GM12878 (cell line): Measurements from ENCODE around the gene PLEKHH2. TPM values are rescaled to one million over a fixed set of nuclear protein-coding genes. Genes with fewer than 3 reads are reported as not detected.

Experiments used
- ATAC-seq: fragments of 200-7000 bp; cut with Tn5 transposase; 3 replicates; pipeline ENCODE4 v1.9.1; 2020; ENCODE audit warnings: mild to moderate bottlenecking, moderate library complexity
- BruUV-seq: library from RNA; stranded (reverse); fragments of 400-500 nt; replicated peaks from 2 replicates; lab custom pipeline; 2021; lab: Mats Ljungman, UMichigan
- CTCF ChIA-PET: fragments of 300-600 bp; sonication (Branson Sonifier 250); formaldehyde crosslinking; extraction: SDS; loops from one replicate; lab custom pipeline; 2021; ENCODE audit warnings: inconsistent platforms; lab: Yijun Ruan, JAX
- POLR2A ChIA-PET: fragments of 350-600 bp; formaldehyde crosslinking; extraction: SDS; loops from one replicate; lab custom pipeline; 2021; ENCODE audit warnings: inconsistent platforms; lab: Charles Lee
- RAD21 ChIA-PET: fragments of 300-600 bp; sonication (Branson Sonifier 250); formaldehyde crosslinking; loops from one replicate; lab custom pipeline; 2023; ENCODE audit warnings: antibody characterized with exemption; ENCODE audit not compliant: unreplicated experiment; lab: Charles Lee
- SMC1A ChIA-PET: fragments of 300-600 bp; sonication (Branson Sonifier 250); formaldehyde crosslinking; loops from one replicate; lab custom pipeline; 2023; ENCODE audit not compliant: unreplicated experiment, uncharacterized antibody; lab: Charles Lee
- DNase-seq: peaks from one replicate; pipeline ENCODE4 v3.0.0-alpha.2; 2011; ENCODE audit warnings: low read depth, low spot score
- FAIRE-seq: peaks from 3 replicates; lab custom pipeline; 2011; peaks lifted over from hg19 to GRCh38; lab: Jason Lieb, UNC
- H2AFZ ChIP-seq: 2 replicates; pipeline ENCODE4 v1.6.0; 2011; ENCODE audit warnings: low read depth, low read length, control low read depth; ENCODE audit not compliant: control insufficient read depth
- H3K27ac ChIP-seq: 2 replicates; pipeline ENCODE4 v1.5.1; 2011; ENCODE audit warnings: control low read depth; ENCODE audit not compliant: control insufficient read depth, insufficient read depth
- H3K27me3 ChIP-seq, 2 experiments: replicated peaks in 1 of 2; 2 replicates each; pipeline versions ENCODE4 v1.6.0 to v1.6.1; 2011; ENCODE audit warnings: low read length in 1 of 2; ENCODE audit not compliant: control insufficient read depth in 2 of 2, insufficient read depth in 2 of 2
- H3K36me3 ChIP-seq, 2 experiments: 2 replicates each; pipeline ENCODE4 v1.5.1; 2011; ENCODE audit warnings: low read length in 1 of 2; ENCODE audit not compliant: control insufficient read depth in 2 of 2, insufficient read depth in 2 of 2
- H3K4me1 ChIP-seq: 2 replicates; pipeline ENCODE4 v1.6.1; 2011; ENCODE audit warnings: mild to moderate bottlenecking, low read length, moderate library complexity, mixed read lengths; ENCODE audit not compliant: control insufficient read depth, insufficient read depth
- H3K4me2 ChIP-seq: 2 replicates; pipeline ENCODE4 v1.6.0; 2011; ENCODE audit warnings: control low read depth; ENCODE audit not compliant: control insufficient read depth, insufficient read depth
- H3K4me3 ChIP-seq: fragments of 200-600 bp; sonication (generic); 2 replicates; pipeline ENCODE4 v1.5.1; 2016
- H3K79me2 ChIP-seq: 2 replicates; pipeline ENCODE4 v1.6.0; 2011; ENCODE audit warnings: low read length; ENCODE audit not compliant: control insufficient read depth, insufficient read depth
- H3K9ac ChIP-seq: 2 replicates; pipeline ENCODE4 v1.8.0; 2011; ENCODE audit warnings: low read length, control low read depth, mixed read lengths; ENCODE audit not compliant: control insufficient read depth, insufficient read depth
- H3K9me3 ChIP-seq: replicated peaks from 3 replicates; pipeline ENCODE4 v1.5.1; 2011; ENCODE audit warnings: mild to moderate bottlenecking, low read length; ENCODE audit not compliant: control insufficient read depth, insufficient read depth
- H4K20me1 ChIP-seq: 2 replicates; pipeline ENCODE4 v1.6.0; 2011; ENCODE audit not compliant: control insufficient read depth, insufficient read depth
- CBX3 ChIP-seq: fragments of 200-600 bp; sonication (generic); IDR thresholded peaks from 2 replicates; pipeline ENCODE4 v1.6.1; 2016; ENCODE audit warnings: low read depth, borderline replicate concordance
- ETV6 ChIP-seq, 2 experiments: fragments of 450-650 bp in 1 of 2; IDR thresholded peaks in 1 of 2; conservative IDR thresholded peaks in 1 of 2; 2 replicates each; pipeline ENCODE4 v1.6.1; 2014; ENCODE audit warnings: antibody characterized with exemption in 1 of 2, borderline replicate concordance in 1 of 2, low read depth in 1 of 2, mild to moderate bottlenecking in 1 of 2, moderate library complexity in 1 of 2
- NFYB ChIP-seq: IDR thresholded peaks from 2 replicates; pipeline ENCODE4 v1.6.1; 2011; ENCODE audit warnings: low read depth, mild to moderate bottlenecking, low read length, improper control_type of control experiment, moderate library complexity; ENCODE audit not compliant: insufficient read depth
- POLR2AphosphoS5 ChIP-seq: IDR thresholded peaks from 2 replicates; pipeline ENCODE4 v1.6.1; 2011; ENCODE audit warnings: mild to moderate bottlenecking, low read length, inconsistent platforms
- RELA ChIP-seq: fragments of 450-650 bp; IDR thresholded peaks from 2 replicates; pipeline ENCODE4 v1.8.0; 2014; ENCODE audit warnings: borderline replicate concordance; ENCODE audit not compliant: partially characterized antibody
- WGBS: methylation state at CpG from one replicate; pipeline ENCODE4 v1.1.6; 2016; ENCODE audit warnings: low lambda C conversion rate; ENCODE audit not compliant: insufficient replicate concordance, insufficient coverage; ENCODE audit errors: missing lambda C conversion rate; 5-methylcytosine and 5-hydroxymethylcytosine counted together
- in situ Hi-C: fragments of 300-500 bp; cut with MboI; formaldehyde crosslinking; loops from 9 replicates; pipeline ENCODE4 v1.14.3; 2018; ENCODE audit warnings: mixed read lengths
- intact Hi-C: fragments of 100-400 bp; cut with micrococcal nuclease; formaldehyde crosslinking; loops from one replicate; pipeline ENCODE4 v1.14.2; 2022; ENCODE audit not compliant: unreplicated experiment
- polyA plus RNA-seq, 11 experiments: library from polyadenylated mRNA; depleted of rRNA in 4 of 11; unstranded in 6 of 11; stranded (reverse) in 5 of 11; fragments of >200 nt; fragmentation: Nextera tagmentation in 4 of 11; fragmentation: Illumina TruSeq in 1 of 11; extraction: Ambion mirVana in 4 of 11; extraction: Trizol in 1 of 11; gene quantifications; 1 replicate in 1 of 11; 2 replicates in 10 of 11; pipeline versions ENCODE4 v1.2.1 to v1.2.3, GENCODE V29; 2011 to 2016; ENCODE audit warnings: inconsistent platforms in 2 of 11, missing spikeins in 2 of 11, low read depth in 1 of 11
- total RNA-seq, 4 experiments: library from RNA; depleted of rRNA in 3 of 4; stranded (reverse); fragments of >200 nt in 3 of 4; fragmentation: Illumina TruSeq in 1 of 4; extraction: Trizol in 1 of 4; gene quantifications; 2 replicates each; pipeline versions ENCODE4 v1.2.1 to v1.2.3, GENCODE V29; 2013 to 2021
- TF ChIP-seq, protein P1 (sequence below): IDR thresholded peaks from 2 replicates; pipeline ENCODE4 v1.6.1; 2011; ENCODE audit warnings: mild to moderate bottlenecking, low read depth, low read length, moderate library complexity; ENCODE audit not compliant: insufficient replicate concordance

Gene PLEKHH2
- total and polyA plus RNA-seq, 10 of the 15 experiments (the other 5 are each of a cell fraction or from before 2014, with no cell fraction given): not detected

DNA sequence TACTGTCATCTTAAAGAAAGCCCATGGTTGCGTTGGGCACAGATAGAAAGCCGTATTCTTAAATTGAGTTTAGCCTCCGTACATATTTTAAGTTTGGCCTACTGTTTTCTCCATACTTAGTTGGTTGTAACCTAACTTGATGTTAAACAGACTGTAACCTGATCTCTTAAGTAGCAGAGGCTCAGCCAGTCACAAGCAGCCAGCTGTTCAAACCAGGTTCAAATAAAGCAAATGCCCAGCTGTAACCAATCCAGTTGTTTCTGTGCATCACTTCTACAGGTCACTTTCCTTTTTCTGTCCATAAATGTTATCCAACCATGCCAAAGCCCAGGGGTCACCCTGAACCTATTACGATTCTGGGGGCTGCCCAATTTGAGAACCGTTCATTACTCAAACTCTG, 31.2 kb upstream of the PLEKHH2 start:
- TF ChIP-seq, protein P1, sequence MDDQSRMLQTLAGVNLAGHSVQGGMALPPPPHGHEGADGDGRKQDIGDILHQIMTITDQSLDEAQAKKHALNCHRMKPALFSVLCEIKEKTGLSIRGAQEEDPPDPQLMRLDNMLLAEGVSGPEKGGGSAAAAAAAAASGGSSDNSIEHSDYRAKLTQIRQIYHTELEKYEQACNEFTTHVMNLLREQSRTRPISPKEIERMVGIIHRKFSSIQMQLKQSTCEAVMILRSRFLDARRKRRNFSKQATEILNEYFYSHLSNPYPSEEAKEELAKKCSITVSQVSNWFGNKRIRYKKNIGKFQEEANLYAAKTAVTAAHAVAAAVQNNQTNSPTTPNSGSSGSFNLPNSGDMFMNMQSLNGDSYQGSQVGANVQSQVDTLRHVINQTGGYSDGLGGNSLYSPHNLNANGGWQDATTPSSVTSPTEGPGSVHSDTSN: no peak
- TF ChIP-seq ETV6 (conservative IDR thresholded peaks at IDR 0.05 in 1 of 2, IDR thresholded peaks at IDR 0.05 in 1 of 2; ENCODE audit: borderline replicate concordance in 1 of 2, low read depth in 1 of 2) (no peak), POLR2AphosphoS5 (no peak), RELA (no peak), NFYB (no peak), CBX3 (no peak)
- FAIRE-seq (no peak), DNase-seq (no peak), ATAC-seq (no peak)
- no TSS peak for BruUV-seq
- ChIA-PET CTCF (interaction anchor here (0.8 to 2.6 kb wide), 9 partner anchors 8 to 777 kb away, joined by 3 to 17 read pairs (median 3); no protein-coding TSS in a partner anchor), POLR2A (interaction anchor here (0.6 kb wide), 1 partner anchor 116 kb away, joined by 3 read pairs; no protein-coding TSS in a partner anchor), RAD21 (no interaction called here), SMC1A (interaction anchor here (0.7 to 1.3 kb wide), 2 partner anchors 377 to 457 kb away, joined by 3 read pairs; no protein-coding TSS in a partner anchor)
- Histone ChIP-seq H4K20me1 (no peaks in the 10 kb centered on the region), H3K9ac (no peak overlapping the region), H3K4me3 (no peak overlapping the region), H3K27ac (no peak overlapping the region), H2AFZ (no peak overlapping the region), H3K79me2 (no peaks in the 10 kb centered on the region), H3K27me3 (no peaks in the 10 kb centered on the region), H3K36me3 (no peaks in the 10 kb centered on the region), H3K4me2 (no peak overlapping the region), H3K4me1 (no peaks in the 10 kb centered on the region), H3K9me3 (no peaks in the 10 kb centered on the region)
- intact Hi-C loops (no loop called here), in situ Hi-C loops (no loop called here)
- WGBS: 52% methylated on average over 5 of the region's 5 CpGs
